GM12873 (cell line): ENCODE measurements around the gene CNEP1R1.

Experiments
- CTCF ChIP-seq: IDR thresholded peaks from 2 replicates; pipeline ENCODE4 v1.5.1; 2012; ENCODE audit warnings: low read depth, mild to moderate bottlenecking, moderate library complexity, low read length, control low read depth; ENCODE audit not compliant: insufficient read depth; ENCODE audit errors: missing control alignments

CNEP1R1 gene

DNA sequence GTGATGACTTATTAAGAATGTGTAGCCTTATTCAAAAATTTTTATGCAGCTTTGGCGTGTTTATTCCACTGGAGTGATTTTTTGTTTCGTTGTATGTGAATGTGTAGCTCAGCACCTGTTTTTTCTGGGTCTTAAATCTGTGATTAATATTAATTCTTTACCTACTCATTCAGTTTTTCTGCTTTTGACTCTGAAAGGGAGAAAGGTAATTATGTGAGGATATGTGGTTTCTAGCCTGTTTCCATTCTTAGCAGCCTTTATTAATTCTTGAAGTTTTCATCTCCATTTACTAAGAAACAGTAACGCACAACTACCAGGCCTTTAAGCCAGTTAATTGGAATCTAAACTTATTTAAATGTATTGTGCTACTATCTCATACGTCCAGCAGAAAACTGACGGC lies 47.7 kb downstream of the CNEP1R1 start:
- TF ChIP-seq CTCF, result no peak

- TF ChIP-seq CTCF, result no peak
These were observed 54.5 kb downstream of the CNEP1R1 start for GRCh38 chr16:50079397-50080140.

DNA sequence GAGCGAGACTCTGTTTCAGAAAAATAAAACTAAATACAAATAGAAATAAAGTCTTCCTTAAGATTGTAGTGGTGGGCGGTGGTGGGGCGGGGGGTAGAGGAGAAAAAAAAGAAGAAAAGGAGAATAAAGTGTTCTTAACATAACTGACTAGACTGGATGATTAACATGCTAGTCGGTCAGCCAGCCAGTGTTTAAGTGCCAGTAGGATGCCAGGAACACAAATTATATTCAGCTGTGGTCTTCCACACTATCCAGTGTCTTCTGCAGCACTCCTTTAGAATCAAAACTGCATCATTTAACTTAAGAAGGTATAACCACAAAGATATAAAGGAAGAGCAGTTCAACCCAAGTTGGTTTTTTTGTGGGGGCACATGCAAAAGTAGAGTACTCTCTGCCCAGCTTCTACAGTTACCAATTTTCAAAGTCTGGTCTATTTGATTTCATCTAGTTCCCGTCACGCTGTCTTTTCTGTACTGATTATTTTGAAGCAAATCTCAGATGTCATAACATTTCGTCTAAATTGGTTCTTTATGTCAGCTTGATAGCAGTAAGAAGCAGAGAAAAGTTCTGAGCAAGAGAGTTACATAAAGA lies 56.5 kb downstream of the CNEP1R1 start:
- no peak for TF ChIP-seq CTCF

DNA sequence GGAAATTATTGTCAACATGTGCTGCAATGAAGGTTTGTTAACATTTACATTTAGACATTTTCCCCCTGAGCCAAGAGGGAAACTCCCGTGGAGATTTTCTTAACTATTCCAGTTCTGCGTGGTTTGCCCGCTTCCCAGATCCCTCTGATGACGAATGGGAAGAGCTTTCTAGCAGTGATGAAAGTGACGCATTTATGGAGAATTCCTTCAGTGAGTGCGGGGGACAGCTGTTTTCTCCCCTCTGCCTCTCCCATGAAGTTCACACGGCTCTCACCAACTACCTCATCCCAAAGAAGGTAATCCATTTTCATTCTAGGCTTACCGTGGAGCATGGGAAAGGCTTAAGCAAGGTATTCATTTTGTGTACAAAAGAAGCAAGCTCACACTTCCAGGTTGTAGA lies 59.0 kb downstream of the CNEP1R1 start:
- TF ChIP-seq CTCF, result no peak

- TF ChIP-seq CTCF, result no peak
These were observed 61.2 kb downstream of the CNEP1R1 start for GRCh38 chr16:50086176-50086575.
